HEK293 (cell line): Measurements from ENCODE around the gene ARHGAP6.

ENCODE experiments used
- CTCF ChIA-PET: fragments of 350-600 bp; formaldehyde crosslinking; extraction: SDS; loops from one replicate; lab custom pipeline; 2021; ENCODE audit warnings: antibody characterized with exemption; lab: Yijun Ruan, JAX
- POLR2A ChIA-PET: fragments of 300-600 bp; formaldehyde crosslinking; extraction: SDS; loops from one replicate; lab custom pipeline; 2020; ENCODE audit warnings: antibody characterized with exemption, inconsistent platforms; lab: Yijun Ruan, JAX
- H3K27ac ChIP-seq: fragments of 200-500 bp; sonication (Bioruptor generic); 2 replicates; pipeline ENCODE4 v1.5.1; 2014; ENCODE audit warnings: low read depth, low read length, control low read depth, inconsistent platforms; ENCODE audit errors: extremely low read depth
- H3K36me3 ChIP-seq, 2 experiments: fragments of 200-500 bp in 1 of 2; sonication (Bioruptor generic) in 1 of 2; 1 replicate in 1 of 2; 2 replicates in 1 of 2; pipeline ENCODE4 v1.5.1; 2014 to 2017; ENCODE audit warnings: inconsistent platforms in 2 of 2, low read length in 2 of 2; ENCODE audit not compliant: control insufficient read depth in 2 of 2, insufficient read depth in 1 of 2
- H3K4me1 ChIP-seq: fragments of 200-500 bp; sonication (Bioruptor generic); 2 replicates; pipeline ENCODE4 v1.5.1; 2014; ENCODE audit warnings: mild to moderate bottlenecking, low read length, inconsistent platforms; ENCODE audit not compliant: control insufficient read depth, insufficient read depth
- H3K4me3 ChIP-seq: 2 replicates; pipeline ENCODE4 v1.5.1; 2011; ENCODE audit warnings: low read depth, mild to moderate bottlenecking, control low read depth, low read length, moderate library complexity
- H3K9me3 ChIP-seq: fragments of 200-500 bp; sonication (Bioruptor generic); 2 replicates; pipeline ENCODE4 v1.5.1; 2014; ENCODE audit warnings: low read depth, low read length, inconsistent platforms; ENCODE audit not compliant: control insufficient read depth, insufficient read depth
- EGR2 ChIP-seq: fragments of 450-650 bp; formaldehyde crosslinking; IDR thresholded peaks from 2 replicates; pipeline ENCODE4 v1.5.1; 2016; ENCODE audit warnings: low read depth, missing biosample characterization, missing genetic modification characterization
- PRDM6 ChIP-seq: fragments of 450-650 bp; formaldehyde crosslinking; IDR thresholded peaks from 2 replicates; pipeline ENCODE4 v1.5.1; 2017; ENCODE audit warnings: missing biosample characterization, missing genetic modification characterization
- SETDB1 ChIP-seq: IDR thresholded peaks from one replicate; pipeline ENCODE4 v1.6.1; 2017; ENCODE audit warnings: mild to moderate bottlenecking, low read length, moderate library complexity, mixed read lengths; ENCODE audit not compliant: insufficient read length
- SP2 ChIP-seq: fragments of 450-650 bp; formaldehyde crosslinking; IDR thresholded peaks from 2 replicates; pipeline ENCODE4 v1.5.1; 2016; ENCODE audit warnings: missing biosample characterization, missing genetic modification characterization
- SP3 ChIP-seq: fragments of 450-650 bp; formaldehyde crosslinking; IDR thresholded peaks from 2 replicates; pipeline ENCODE4 v1.5.1; 2016; ENCODE audit warnings: missing biosample characterization, missing genetic modification characterization
- ZBTB1 ChIP-seq: fragments of 450-650 bp; formaldehyde crosslinking; IDR thresholded peaks from 2 replicates; pipeline ENCODE4 v1.5.1; 2016; ENCODE audit warnings: missing biosample characterization, missing genetic modification characterization
- ZNF175 ChIP-seq: fragments of 450-650 bp; formaldehyde crosslinking; IDR thresholded peaks from 2 replicates; pipeline ENCODE4 v1.5.1; 2016; ENCODE audit warnings: missing biosample characterization, missing genetic modification characterization
- ZNF239 ChIP-seq: fragments of 450-650 bp; formaldehyde crosslinking; IDR thresholded peaks from 2 replicates; pipeline ENCODE4 v1.5.1; 2016; ENCODE audit warnings: missing biosample characterization, missing genetic modification characterization
- ZNF26 ChIP-seq: fragments of 450-650 bp; formaldehyde crosslinking; IDR thresholded peaks from 2 replicates; pipeline ENCODE4 v1.5.1; 2016; ENCODE audit warnings: missing biosample characterization, missing genetic modification characterization
- ZNF76 ChIP-seq: fragments of 450-650 bp; formaldehyde crosslinking; IDR thresholded peaks from 2 replicates; pipeline ENCODE4; 2016; ENCODE audit warnings: low read depth, missing biosample characterization, missing genetic modification characterization, borderline replicate concordance
- ZNF837 ChIP-seq: fragments of 450-650 bp; formaldehyde crosslinking; IDR thresholded peaks from 2 replicates; pipeline ENCODE4 v1.5.1; 2016; ENCODE audit warnings: missing biosample characterization, missing genetic modification characterization

The ARHGAP6 gene

GRCh38 chrX:11111037-11111851, 554.5 kb downstream of the ARHGAP6 start, which contains the start of gene HCCS (continued):
- TF ChIP-seq ZNF239 (no peak), ZNF26 (tag by site-specific recombination) (no peak), ZBTB1 (no peak), SP2 (tag by site-specific recombination) (peak; percentile 76)

GRCh38 chrX:11109968-11110367, 555.8 kb downstream of the ARHGAP6 start:
- no peaks in the 10 kb centered on the region for H3K4me1 ChIP-seq
- no peaks in the 10 kb centered on the region for H3K9me3 ChIP-seq
- no peak overlapping the region for H3K27ac ChIP-seq
- H3K4me3 ChIP-seq, result no peak overlapping the region
- ChIA-PET CTCF (interaction anchor here (1.0 kb wide), 1 partner anchor 27 kb away, joined by 3 read pairs; no protein-coding TSS in a partner anchor), POLR2A (no interaction called here)
- TF ChIP-seq SP3, result 0 out of 2 replicates have a peak, but pooled peaks have one; percentile 12
- TF ChIP-seq ZNF76 (tag by site-specific recombination), result peak; percentile 96
- no peak for TF ChIP-seq EGR2 (tag by site-specific recombination)
- peak; percentile 48 for TF ChIP-seq SETDB1
- TF ChIP-seq PRDM6 (tag by site-specific recombination), result no peak
- peaks cover 0 to 36% of the 10 kb centered on the region in 2 experiments; a peak in 1 of 3 replicates for H3K36me3 ChIP-seq

- no peak overlapping the region for H3K27ac ChIP-seq
- no peaks in the 10 kb centered on the region for H3K4me1 ChIP-seq
- POLR2A ChIA-PET, result no interaction called here
- H3K4me3 ChIP-seq, result no peak overlapping the region
- CTCF ChIA-PET, result no interaction called here
- TF ChIP-seq ZNF175 (tag by site-specific recombination) (no peak), SETDB1 (no peak), ZNF76 (tag by site-specific recombination) (peak; percentile 78)
- peaks cover 0 to 20% of the 10 kb centered on the region in 2 experiments; a peak in 1 of 3 replicates for H3K36me3 ChIP-seq
- H3K9me3 ChIP-seq, result no peaks in the 10 kb centered on the region
Measured at GRCh38 chrX:11108253-11108941, 557.3 kb downstream of the ARHGAP6 start.

GRCh38 chrX:11105080-11105479, 560.6 kb downstream of the ARHGAP6 start:
- TF ChIP-seq EGR2 (tag by site-specific recombination), result no peak
- TF ChIP-seq ZNF837 (tag by site-specific recombination), result no peak
- H3K36me3 ChIP-seq, result peaks cover 0 to 9% of the 10 kb centered on the region in 2 experiments; a peak in 1 of 3 replicates
- ChIA-PET POLR2A (no interaction called here), CTCF (interaction anchor here (0.9 to 1.1 kb wide), 2 partner anchors 11 to 915 kb away, joined by 3 read pairs; no protein-coding TSS in a partner anchor)
- no peak overlapping the region for H3K27ac ChIP-seq
- H3K9me3 ChIP-seq, result no peaks in the 10 kb centered on the region
- no peaks in the 10 kb centered on the region for H3K4me1 ChIP-seq
- H3K4me3 ChIP-seq, result no peak overlapping the region
